Stimulated activated CD4-positive, alpha-beta T cell treated with anti-CD3 and anti-CD28 coated beads, TNF-alpha, amount 100 ng/mL, for 24 hours (primary cell): Measurements from ENCODE around the gene NPPA.
A peak's percentile ranks its signal among the peaks of the same experiment; 100 is the strongest.
"Not testable (repeated sequence)": the region's sequence is repeated elsewhere in the genome, so short reads cannot be mapped to it uniquely, and the experiment has no call there.

ENCODE experiments used
- DNase-seq, 3 experiments: peaks; one replicate each; pipeline ENCODE4 v3.0.0-alpha.2; 2020; ENCODE audit warnings: low read depth in 3 of 3

The NPPA gene

GRCh38 chr1:11847667-11848372 is at the start of gene NPPA:
NPPA (minus strand) TSS chr1:11847783; CDS start chr1:11847684, 99 bp downstream.
- DNase-seq: no peak

- DNase-seq: not testable (repeated sequence)
These were observed 46.9 kb upstream of the NPPA start for GRCh38 chr1:11894501-11894900.

GRCh38 chr1:11893907-11894251 is 46.3 kb upstream of the NPPA start:
- peak; percentile 38 to 67 (median 46) for DNase-seq

- DNase-seq: no peak
These were observed 44.0 kb upstream of the NPPA start for GRCh38 chr1:11891433-11892186.

- DNase-seq: no peak
These were observed 41.3 kb upstream of the NPPA start for GRCh38 chr1:11888877-11889208.

GRCh38 chr1:11888206-11888876 is 40.8 kb upstream of the NPPA start:
- no peak for DNase-seq

- DNase-seq: no peak
These were observed 40.1 kb upstream of the NPPA start for GRCh38 chr1:11887666-11888007.

- DNase-seq: no peak
These were observed 39.5 kb upstream of the NPPA start for GRCh38 chr1:11886986-11887665.

GRCh38 chr1:11885916-11886315 is 38.3 kb upstream of the NPPA start:
- no peak for DNase-seq

GRCh38 chr1:11882814-11883538 is 35.4 kb upstream of the NPPA start:
- no peak for DNase-seq

GRCh38 chr1:11881749-11882441 is 34.3 kb upstream of the NPPA start:
- no peak for DNase-seq

GRCh38 chr1:11880911-11881748 is 33.5 kb upstream of the NPPA start:
- DNase-seq: no peak

- no peak for DNase-seq
These were observed 32.6 kb upstream of the NPPA start for GRCh38 chr1:11880181-11880575.

- no peak for DNase-seq
These were observed 32.0 kb upstream of the NPPA start for GRCh38 chr1:11879311-11880180.

- no peak for DNase-seq
These were observed 31.3 kb upstream of the NPPA start for GRCh38 chr1:11878891-11879190.

- DNase-seq: no peak
These were observed 30.7 kb upstream of the NPPA start for GRCh38 chr1:11878081-11878890.

GRCh38 chr1:11877074-11877473 is 29.5 kb upstream of the NPPA start:
- DNase-seq: no peak

- no peak for DNase-seq
These were observed 27.5 kb upstream of the NPPA start for GRCh38 chr1:11875094-11875493.

GRCh38 chr1:11874624-11875023 is 27.0 kb upstream of the NPPA start:
- no peak for DNase-seq
